GM21423 (cell line): Measurements from ENCODE around the gene TRAF3.

Experiments used
- ATAC-seq: cut with Tn5 transposase; IDR thresholded peaks from one replicate; pipeline ENCODE4 v1.9.1; 2021; ENCODE audit warnings: mild to moderate bottlenecking, moderate library complexity; ENCODE audit not compliant: unreplicated experiment

TRAF3 gene

GRCh38 chr14:102931580-102932285 lies 154.5 kb downstream of the TRAF3 start:
- ATAC-seq = no peak

DNA sequence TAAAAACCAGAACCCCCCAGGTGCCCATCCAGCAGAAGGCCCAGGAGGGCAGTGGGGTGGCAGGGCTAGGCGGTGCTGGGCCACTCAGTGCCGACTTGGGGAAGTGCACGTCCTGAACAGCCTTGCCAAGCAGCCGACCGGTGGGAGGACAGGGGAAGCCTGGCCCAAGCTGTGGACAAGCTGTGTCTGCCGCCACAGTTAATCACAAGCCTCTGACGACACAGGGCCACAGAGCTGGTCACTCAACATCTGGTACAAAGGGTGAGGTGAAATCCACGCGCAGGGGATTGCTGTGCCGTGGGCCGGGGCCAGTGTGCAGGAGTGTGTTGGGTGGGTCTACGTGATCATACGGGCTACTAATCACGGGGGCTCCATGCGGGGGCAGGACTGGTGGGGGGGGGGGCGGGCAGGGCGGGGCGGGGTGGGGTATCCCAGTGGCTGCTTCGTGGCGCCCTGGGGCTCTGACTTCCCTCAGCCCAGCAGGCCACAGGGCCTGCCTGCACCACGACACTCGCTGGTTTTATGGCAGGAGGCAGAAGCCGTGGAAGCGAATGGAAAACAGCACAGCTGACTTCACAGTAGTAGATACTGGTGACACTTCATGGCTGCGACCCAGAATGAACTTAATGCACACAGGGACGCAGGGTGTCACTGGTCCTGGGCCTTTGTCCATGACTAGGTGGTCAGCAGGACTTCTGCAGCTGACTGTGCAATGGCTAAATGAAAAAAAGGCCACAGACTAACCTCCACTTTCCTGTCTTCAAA lies 155.4 kb downstream of the TRAF3 start:
- ATAC-seq = no peak

GRCh38 chr14:102933618-102934231 lies 156.5 kb downstream of the TRAF3 start:
- ATAC-seq = no peak

DNA sequence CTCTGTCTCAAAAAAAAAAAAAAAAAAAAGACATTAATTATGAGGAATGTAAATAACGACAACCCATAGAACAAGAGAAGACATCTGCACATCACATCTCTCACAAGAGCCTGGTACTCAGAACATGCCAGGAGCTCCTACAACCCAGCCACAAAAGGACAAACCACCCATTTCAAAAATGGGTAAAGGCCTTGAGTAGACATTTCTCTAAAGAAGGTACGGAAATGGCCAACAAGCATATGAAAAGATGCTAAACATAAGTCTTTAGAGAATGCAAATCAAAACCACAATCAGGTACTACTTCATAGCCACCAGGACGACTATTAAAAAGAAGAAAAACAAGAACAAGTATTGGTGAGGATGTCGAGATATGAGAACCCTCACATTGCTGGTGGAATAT lies 158.5 kb downstream of the TRAF3 start:
- ATAC-seq = no peak

- no peak for ATAC-seq
Observed at GRCh38 chr14:102937331-102938175, 160.3 kb downstream of the TRAF3 start.

DNA sequence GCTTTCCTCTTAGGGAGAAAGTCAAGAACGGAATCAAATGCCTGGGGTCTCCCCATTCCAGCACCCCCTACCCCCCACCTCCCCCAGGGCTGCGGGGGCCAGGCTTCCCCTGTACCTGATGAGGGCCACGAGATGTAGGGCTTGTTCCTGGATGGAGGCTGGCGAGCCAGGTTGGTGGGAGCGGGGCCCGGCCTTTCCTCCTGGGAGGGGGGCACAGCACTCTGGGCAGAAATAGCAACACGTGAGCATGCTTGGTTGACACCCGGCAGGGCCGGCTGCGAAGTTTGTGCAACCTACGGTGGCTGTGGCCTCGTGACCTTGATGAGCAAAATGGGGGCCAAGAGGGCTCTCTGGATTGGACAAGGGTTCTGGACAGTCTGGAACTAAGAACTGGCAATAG lies 160.9 kb downstream of the TRAF3 start:
- no peak for ATAC-seq

DNA sequence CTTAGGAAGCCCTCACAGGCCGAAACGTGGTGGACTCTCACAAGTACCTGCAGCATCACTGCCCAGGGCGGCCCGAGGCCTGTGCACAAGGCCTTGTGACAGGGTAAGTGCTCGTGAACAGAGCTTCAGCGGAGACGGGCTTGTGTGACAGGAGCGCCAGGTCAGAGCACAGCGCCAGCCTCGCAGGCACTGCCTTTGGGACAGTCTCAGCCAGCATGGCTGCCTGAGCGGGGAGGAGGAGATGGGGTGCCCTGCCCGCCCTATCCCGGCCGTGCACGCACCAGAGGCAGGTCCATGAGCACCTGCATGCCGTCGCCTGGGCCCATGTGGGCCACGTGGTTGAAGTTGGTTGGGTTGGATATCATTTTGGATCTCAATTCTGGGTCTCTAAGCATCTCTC lies 162.1 kb downstream of the TRAF3 start:
- no peak for ATAC-seq

DNA sequence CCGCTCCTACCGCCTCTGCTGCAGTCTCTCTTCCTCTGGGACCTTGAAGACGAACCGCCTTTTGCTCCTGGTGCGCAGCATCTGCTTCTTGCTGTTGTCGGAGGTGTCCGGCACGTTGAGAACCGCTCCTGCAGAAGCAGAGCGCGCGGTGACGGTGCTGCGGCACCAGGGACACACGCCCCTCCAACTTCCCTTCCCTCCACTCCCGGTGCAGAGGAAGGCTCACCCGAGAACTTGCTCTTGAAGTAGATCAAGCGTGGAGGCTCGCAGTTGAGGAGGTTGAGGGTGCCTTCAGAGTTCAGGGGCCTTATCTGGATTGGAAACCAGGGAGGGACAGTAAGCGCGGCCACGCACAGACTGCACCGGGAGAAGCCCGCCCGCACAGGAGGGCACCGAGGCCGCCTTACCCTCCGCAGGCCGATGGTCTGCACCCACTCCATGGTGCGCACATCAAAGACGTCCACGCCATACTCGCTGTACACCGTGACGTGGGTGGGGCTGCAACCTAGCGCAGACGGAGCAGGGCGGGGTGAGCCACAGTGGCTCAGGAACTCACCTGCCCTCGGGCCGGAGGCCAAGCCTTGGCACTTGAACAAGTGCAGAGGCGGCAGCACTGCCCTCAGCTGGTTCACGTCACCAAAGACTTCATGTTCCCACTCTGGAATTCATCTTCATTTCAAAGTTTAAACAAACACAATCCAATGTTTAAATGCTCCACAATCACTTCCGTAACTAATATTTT lies 162.7 kb downstream of the TRAF3 start:
- ATAC-seq = no peak

GRCh38 chr14:102940729-102941362 lies 163.6 kb downstream of the TRAF3 start:
- no peak for ATAC-seq

GRCh38 chr14:102941419-102942011 lies 164.3 kb downstream of the TRAF3 start:
- no peak for ATAC-seq

DNA sequence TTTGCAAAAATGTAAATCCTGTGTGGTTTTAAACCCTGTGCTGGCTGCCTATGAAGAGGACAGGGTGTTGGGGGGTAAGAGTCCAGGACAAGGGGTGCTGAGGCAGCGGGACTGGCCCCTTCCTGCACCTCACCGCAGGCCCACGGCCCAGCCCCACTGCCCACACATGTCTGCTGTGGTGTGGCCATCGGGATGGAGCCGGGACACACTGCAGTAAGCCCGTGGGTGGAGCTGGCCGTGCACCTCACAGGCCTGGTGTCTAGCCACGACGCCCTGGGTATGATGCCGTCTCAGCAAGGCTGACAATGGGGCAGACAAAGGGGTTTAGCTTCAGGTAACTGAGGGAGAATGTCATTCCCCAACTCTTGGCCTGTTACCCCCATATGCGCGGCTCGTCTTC lies 164.8 kb downstream of the TRAF3 start:
- no peak for ATAC-seq

DNA sequence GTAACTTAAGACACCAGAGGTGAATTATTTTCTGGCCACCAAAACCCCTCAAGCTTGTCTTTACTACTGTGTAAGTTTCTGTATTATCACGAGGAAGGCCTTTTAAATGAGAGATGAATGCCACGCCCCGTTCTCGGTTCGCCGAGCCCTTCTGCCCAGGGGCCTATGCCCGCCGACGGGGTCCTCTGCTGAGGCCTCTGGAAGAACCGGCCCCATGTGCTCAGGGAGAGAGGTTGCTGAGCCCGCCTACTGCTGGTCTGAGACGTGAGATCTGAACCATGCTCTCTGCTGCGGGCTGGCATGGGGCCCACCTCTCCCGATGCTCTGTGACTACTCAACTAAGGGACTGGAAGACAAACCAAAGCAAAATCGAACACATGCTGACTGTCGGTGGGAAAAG lies 166.2 kb downstream of the TRAF3 start:
- no peak for ATAC-seq

- ATAC-seq = no peak
Observed at GRCh38 chr14:102943979-102944378, 166.7 kb downstream of the TRAF3 start.

DNA sequence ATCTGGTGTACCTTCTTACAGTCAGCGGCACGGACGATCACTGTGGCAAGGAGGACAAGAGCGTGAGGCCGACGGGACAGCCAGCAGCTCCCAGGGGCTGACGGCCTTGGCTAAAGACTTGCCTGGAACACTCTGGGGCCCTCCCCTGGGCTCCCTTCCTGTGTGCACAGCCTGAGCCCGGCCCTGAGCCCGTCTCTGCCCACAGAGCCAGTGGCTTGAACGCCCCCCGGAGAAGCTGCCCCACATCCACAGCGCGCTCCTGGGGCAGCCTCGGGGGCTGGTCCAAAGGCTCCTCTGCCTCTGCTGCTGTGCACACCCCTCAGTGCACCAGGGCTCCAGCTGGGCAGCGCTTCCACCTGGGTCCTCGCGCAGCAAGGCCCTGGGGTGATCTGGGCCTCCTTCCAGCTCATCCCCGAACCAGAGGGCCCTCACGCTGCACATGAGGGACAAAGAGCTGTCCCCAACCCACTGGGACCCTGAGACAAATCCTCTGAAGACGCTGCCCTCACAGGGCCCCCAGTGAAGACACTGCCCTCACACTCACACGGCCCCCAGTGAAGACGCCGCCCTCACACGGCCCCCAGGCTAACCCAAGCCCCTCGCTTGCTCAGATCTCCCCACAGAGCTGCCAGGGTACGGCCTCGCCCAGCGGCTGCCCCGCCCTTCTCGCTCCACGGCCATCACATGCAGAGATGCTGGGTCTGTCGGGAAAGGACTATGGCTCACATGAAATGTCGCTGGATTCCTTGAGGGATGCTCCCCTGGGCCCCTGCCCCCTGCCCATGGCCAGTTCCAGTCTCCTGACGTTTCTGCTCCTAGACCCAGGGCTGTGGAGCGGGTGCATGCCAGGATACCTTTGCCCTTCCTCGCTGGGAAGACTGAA lies 167.4 kb downstream of the TRAF3 start:
- no peak for ATAC-seq

- no peak for ATAC-seq
Observed at GRCh38 chr14:102945346-102946130, 168.3 kb downstream of the TRAF3 start.

DNA sequence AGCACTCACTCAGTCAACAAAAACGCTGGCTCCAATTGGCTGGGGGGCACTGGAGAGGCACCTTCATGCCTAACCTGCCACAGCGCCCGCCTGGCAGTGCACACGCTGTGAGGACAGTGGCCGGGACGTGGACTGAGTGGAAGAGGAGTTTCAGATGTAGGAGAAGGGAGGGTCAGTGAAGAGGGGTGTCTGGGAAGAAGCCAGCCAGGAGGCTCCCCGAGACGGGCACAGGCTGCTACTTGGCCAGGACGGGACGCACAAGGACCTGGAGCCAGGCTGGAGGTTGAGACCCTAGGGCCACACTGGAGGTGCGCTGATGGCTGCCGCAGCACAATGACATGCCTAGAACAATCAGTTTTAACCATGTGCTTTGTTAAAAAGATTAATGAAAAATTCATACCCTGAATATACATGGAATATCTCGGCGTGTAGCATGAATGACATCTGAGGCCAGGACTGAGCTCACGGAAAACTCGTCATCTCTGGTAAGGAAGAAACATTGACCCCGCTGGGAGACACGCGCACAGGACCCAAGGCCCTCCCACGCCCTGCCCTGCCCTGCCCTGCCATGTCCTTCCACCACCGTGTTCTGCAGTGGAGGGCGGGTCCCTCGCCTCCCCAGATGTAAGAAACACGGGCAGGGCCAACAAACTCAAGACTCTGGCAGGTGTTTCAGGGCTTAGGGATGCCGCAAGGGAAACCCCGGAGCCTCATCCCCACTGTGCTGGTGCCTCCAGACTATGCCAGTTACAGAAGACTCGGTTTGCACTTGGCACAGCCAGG lies 170.3 kb downstream of the TRAF3 start:
- ATAC-seq = no peak

DNA sequence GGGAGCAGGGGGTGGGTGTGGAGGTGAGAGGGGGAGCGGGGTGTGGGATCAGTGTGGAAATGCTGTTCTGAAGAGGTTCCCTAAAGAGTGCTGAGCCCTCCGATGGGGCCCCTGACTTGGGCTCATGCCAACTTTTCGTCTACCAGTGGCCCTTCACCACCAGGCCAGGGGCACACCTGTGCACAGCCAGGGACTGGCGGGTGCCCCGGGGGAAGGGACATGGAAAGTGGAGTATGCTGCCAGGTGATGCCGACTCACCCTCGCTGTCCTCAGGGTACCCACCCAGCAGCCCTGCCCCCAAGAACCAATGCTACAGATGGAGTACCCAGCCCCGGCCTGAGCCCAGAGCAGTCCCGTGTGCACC lies 171.4 kb downstream of the TRAF3 start:
- ATAC-seq = no peak
